Memory B cell (primary cell): Measurements from ENCODE around the gene KANTR.
A peak's percentile ranks its signal among the peaks of the same experiment; 100 is the strongest.

Source experiments
- ATAC-seq: fragments of 150-1000 bp; cut with Tn5 transposase; 2 replicates; pipeline ENCODE4 v1.10.0; 2021; ENCODE audit warnings: low read depth, mild to moderate bottlenecking, moderate library complexity
- DNase-seq, 2 donors: peaks; one replicate each; pipeline ENCODE4 v3.0.0; 2022; ENCODE audit warnings: low spot score in 2 of 2
- H3K27ac Mint-ChIP-seq: one replicate; pipeline ENCODE4 v1.8.0; 2022; ENCODE audit warnings: mild to moderate bottlenecking, moderate library complexity, mixed read lengths
- H3K27me3 Mint-ChIP-seq: one replicate; pipeline ENCODE4 v1.8.0; 2022; ENCODE audit warnings: mixed read lengths
- H3K36me3 Mint-ChIP-seq: one replicate; pipeline ENCODE4 v1.8.0; 2022; ENCODE audit warnings: mild to moderate bottlenecking, mixed read lengths
- H3K4me1 Mint-ChIP-seq: one replicate; pipeline ENCODE4 v1.8.0; 2022; ENCODE audit warnings: mixed read lengths
- H3K4me3 Mint-ChIP-seq: one replicate; pipeline ENCODE4 v1.8.0; 2022; ENCODE audit warnings: mild to moderate bottlenecking, moderate library complexity, mixed read lengths
- H3K9me3 Mint-ChIP-seq: one replicate; pipeline ENCODE4 v1.8.0; 2022; ENCODE audit warnings: mixed read lengths

The KANTR gene, protein sequence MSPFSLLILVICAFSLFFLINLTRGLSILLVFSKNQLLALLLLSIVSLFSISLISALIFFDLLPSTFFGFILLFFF

GRCh38 chrX:53093748-53094581 lies at the start of gene KANTR:
TSS of gene KANTR (plus strand) at chrX:53094142. CDS start at chrX:53124273, 30,131 bp downstream.
- no peaks in the 10 kb centered on the region for H3K36me3 Mint-ChIP-seq
- peak; percentile 60 for DNase-seq
- ATAC-seq, result peak; percentile 78
- H3K4me1 Mint-ChIP-seq, result peaks cover 12% of the 10 kb centered on the region
- H3K27ac Mint-ChIP-seq, result peak within 1 kb of the TSS; percentile 65
- no peaks in the 10 kb centered on the region for H3K27me3 Mint-ChIP-seq
- H3K4me3 Mint-ChIP-seq, result peak within 1 kb of the TSS; percentile 87
- H3K9me3 Mint-ChIP-seq, result no peaks in the 10 kb centered on the region

- Mint-ChIP-seq H3K36me3 (no peaks in the 10 kb centered on the region), H3K9me3 (no peaks in the 10 kb centered on the region), H3K4me3 (no peak overlapping the region), H3K27me3 (peaks cover 7% of the 10 kb centered on the region), H3K4me1 (no peaks in the 10 kb centered on the region), H3K27ac (no peak overlapping the region)
- ATAC-seq, result no peak
- no peak for DNase-seq
These were observed 48.9 kb upstream of the KANTR start for GRCh38 chrX:53044995-53045394.

DNA sequence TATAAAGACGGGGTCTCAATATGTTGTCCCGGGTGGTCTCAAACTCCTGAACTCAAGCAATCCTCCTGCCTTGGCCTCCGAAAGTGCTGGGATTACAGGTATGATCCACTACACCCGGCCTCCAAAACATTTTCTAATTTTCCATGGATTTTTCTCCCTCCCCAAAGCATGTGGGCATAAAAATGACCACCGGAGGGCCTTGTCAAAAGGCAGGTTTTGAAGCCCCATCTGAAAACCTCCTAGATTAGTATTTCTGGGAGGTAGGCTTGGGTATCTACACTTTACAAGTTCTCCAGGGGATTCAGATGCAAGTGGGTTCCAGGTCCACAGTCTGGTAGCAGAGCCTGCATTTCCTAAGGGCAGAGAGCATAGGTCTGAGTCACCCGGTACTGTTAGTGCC lies 46.7 kb upstream of the KANTR start:
- no peak for ATAC-seq
- Mint-ChIP-seq H3K27me3 (peaks cover 9% of the 10 kb centered on the region), H3K36me3 (no peaks in the 10 kb centered on the region), H3K9me3 (no peaks in the 10 kb centered on the region), H3K27ac (no peak overlapping the region), H3K4me1 (no peaks in the 10 kb centered on the region), H3K4me3 (no peak overlapping the region)
- no peak for DNase-seq

DNA sequence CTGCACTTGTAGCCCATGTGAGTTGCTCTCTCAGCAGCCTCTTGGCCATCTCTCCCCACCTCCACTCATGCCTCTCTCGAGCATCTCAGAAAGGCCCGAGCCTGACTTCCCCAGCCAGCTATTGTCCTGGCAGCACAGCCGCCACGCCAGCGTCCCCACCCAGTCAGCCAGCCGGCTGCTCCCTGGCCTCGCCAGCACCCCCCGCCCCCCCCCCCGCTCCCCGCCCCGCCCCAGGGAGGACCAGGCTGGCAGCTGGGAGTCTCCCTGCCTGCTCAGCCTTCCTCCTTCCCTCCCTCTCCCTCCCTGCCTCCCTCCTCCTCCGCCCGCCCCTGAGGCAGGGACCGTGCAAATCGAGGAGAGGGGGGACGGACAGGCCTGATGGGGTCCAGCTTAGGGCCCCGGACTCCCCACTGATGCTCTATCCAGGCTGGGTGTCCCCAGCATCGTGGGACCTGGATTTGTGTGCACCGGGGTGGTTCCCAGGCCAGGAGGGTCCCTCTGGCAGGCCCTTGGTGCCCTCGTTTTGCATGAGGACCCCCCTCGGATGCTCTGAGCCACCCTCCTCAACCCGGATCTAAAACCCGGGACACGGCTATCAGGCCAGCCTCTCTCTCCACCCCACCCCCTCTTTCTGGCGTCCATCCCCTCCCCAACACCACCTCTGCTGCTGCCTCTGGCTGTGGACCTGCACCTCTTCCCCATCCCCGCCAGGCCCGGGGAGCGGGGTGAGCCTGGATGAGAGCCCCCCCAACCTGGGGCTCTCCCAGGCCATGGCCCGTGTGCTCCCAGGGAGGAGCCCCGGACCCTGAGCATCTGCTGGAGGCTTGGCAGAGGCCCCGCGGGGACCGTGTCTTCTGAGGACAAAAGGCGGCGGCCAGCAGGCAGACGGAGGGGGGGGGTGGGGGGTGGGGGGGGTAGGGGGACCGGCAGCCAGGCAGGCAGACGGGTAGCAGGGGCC lies 45.5 kb upstream of the KANTR start, which contains the start of gene GPR173:
TSS of gene GPR173 (plus strand) at position 621 of the 958 bp plus-strand sequence. CDS start 27,833 bp downstream, outside the sequence.
- no peaks in the 10 kb centered on the region for H3K4me1 Mint-ChIP-seq
- no peaks in the 10 kb centered on the region for H3K9me3 Mint-ChIP-seq
- ATAC-seq (no peak), DNase-seq (no peak)
- H3K36me3 Mint-ChIP-seq, result no peaks in the 10 kb centered on the region
- H3K27ac Mint-ChIP-seq, result no peak within 1 kb of the TSS
- no peak within 1 kb of the TSS for H3K4me3 Mint-ChIP-seq
- H3K27me3 Mint-ChIP-seq, result peaks cover 9% of the 10 kb centered on the region

- Mint-ChIP-seq H3K36me3 (no peaks in the 10 kb centered on the region), H3K4me1 (peaks cover 2% of the 10 kb centered on the region), H3K27me3 (peaks cover 9% of the 10 kb centered on the region), H3K4me3 (no peak overlapping the region), H3K27ac (no peak overlapping the region), H3K9me3 (no peaks in the 10 kb centered on the region)
- ATAC-seq, result no peak
- DNase-seq, result no peak
These were observed 44.8 kb upstream of the KANTR start for GRCh38 chrX:53049127-53049517.

GRCh38 chrX:53050841-53051240 lies 43.1 kb upstream of the KANTR start:
- Mint-ChIP-seq H3K27me3 (peaks cover 9% of the 10 kb centered on the region), H3K4me3 (no peak overlapping the region), H3K4me1 (peaks cover 2% of the 10 kb centered on the region), H3K36me3 (no peaks in the 10 kb centered on the region), H3K9me3 (no peaks in the 10 kb centered on the region), H3K27ac (no peak overlapping the region)
- DNase-seq (no peak), ATAC-seq (no peak)

GRCh38 chrX:53055244-53055849 lies 38.6 kb upstream of the KANTR start:
- Mint-ChIP-seq H3K27me3 (peaks cover 2% of the 10 kb centered on the region), H3K4me1 (peaks cover 2% of the 10 kb centered on the region), H3K9me3 (no peaks in the 10 kb centered on the region), H3K27ac (no peak overlapping the region), H3K36me3 (no peaks in the 10 kb centered on the region), H3K4me3 (no peak overlapping the region)
- no peak for ATAC-seq
- DNase-seq, result no peak

GRCh38 chrX:53056292-53056691 lies 37.6 kb upstream of the KANTR start:
- ATAC-seq (no peak), DNase-seq (no peak)
- H3K36me3 Mint-ChIP-seq, result no peaks in the 10 kb centered on the region
- H3K9me3 Mint-ChIP-seq, result no peaks in the 10 kb centered on the region
- H3K27me3 Mint-ChIP-seq, result no peaks in the 10 kb centered on the region
- no peak overlapping the region for H3K27ac Mint-ChIP-seq
- H3K4me3 Mint-ChIP-seq, result no peak overlapping the region
- H3K4me1 Mint-ChIP-seq, result peaks cover 2% of the 10 kb centered on the region

- Mint-ChIP-seq H3K27ac (no peak overlapping the region), H3K36me3 (no peaks in the 10 kb centered on the region), H3K4me1 (no peaks in the 10 kb centered on the region), H3K27me3 (no peaks in the 10 kb centered on the region), H3K4me3 (no peak overlapping the region), H3K9me3 (no peaks in the 10 kb centered on the region)
- ATAC-seq, result no peak
- no peak for DNase-seq
These were observed 28.8 kb upstream of the KANTR start for GRCh38 chrX:53065104-53065503.

GRCh38 chrX:53071064-53071463 lies 22.9 kb upstream of the KANTR start:
- no peaks in the 10 kb centered on the region for H3K36me3 Mint-ChIP-seq
- no peak overlapping the region for H3K27ac Mint-ChIP-seq
- H3K27me3 Mint-ChIP-seq, result no peaks in the 10 kb centered on the region
- peaks cover 12% of the 10 kb centered on the region for H3K4me1 Mint-ChIP-seq
- no peaks in the 10 kb centered on the region for H3K9me3 Mint-ChIP-seq
- ATAC-seq (no peak), DNase-seq (no peak)
- no peak overlapping the region for H3K4me3 Mint-ChIP-seq

- H3K4me1 Mint-ChIP-seq, result peaks cover 16% of the 10 kb centered on the region
- H3K9me3 Mint-ChIP-seq, result peaks cover 2% of the 10 kb centered on the region
- H3K27ac Mint-ChIP-seq, result peak overlapping the region; percentile 84
- H3K4me3 Mint-ChIP-seq, result peak overlapping the region; percentile 86
- ATAC-seq (peak; percentile 83), DNase-seq (peak; percentile 63 to 67)
- H3K36me3 Mint-ChIP-seq, result no peaks in the 10 kb centered on the region
- no peaks in the 10 kb centered on the region for H3K27me3 Mint-ChIP-seq
These were observed 22.1 kb upstream of the KANTR start for GRCh38 chrX:53071604-53072417.

DNA sequence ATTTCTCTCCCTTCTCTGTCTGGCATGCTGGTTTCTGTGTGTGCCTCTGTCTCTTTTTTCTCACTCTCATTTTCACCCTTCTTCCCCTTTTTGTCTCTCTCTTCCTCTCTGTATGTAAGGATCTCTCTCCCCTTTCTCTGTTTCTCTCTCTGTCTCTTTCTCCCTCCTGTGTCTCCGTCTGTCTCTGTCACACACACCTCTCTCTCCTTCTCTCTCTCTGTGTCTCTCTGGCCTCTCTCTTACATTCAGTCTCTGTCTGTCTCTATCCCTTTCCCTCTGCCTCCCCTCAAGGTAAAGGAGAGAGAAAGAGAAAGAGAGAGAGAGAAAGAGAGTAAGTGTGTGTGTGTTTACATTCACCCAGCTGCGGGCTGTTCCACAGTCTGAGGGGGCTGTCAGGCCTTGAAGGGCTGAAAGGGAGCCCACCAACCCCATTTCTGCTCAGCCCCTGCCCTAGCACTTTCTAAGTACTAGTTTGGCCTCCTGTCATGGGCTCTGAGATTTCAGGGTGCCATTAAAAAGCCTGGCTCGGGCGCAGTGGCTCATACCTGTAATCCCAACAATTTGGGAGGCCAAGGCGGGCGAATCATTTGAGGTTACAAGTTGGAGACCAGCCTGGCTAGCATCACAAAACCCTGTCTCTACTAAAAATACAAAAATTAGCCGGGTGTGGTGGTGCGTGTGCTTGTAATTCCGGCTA lies 21.4 kb upstream of the KANTR start:
- ATAC-seq (peak; percentile 23), DNase-seq (no peak)
- H3K4me3 Mint-ChIP-seq, result peak overlapping the region; percentile 86
- H3K27me3 Mint-ChIP-seq, result no peaks in the 10 kb centered on the region
- peak overlapping the region; percentile 84 for H3K27ac Mint-ChIP-seq
- peaks cover 16% of the 10 kb centered on the region for H3K4me1 Mint-ChIP-seq
- H3K9me3 Mint-ChIP-seq, result peaks cover 3% of the 10 kb centered on the region
- H3K36me3 Mint-ChIP-seq, result no peaks in the 10 kb centered on the region
